Progenitor cell of endocrine pancreas (in vitro differentiated cells): ENCODE data around the gene AKIRIN2. TPM values are rescaled to one million over a fixed set of nuclear protein-coding genes. Genes with fewer than 3 reads are reported as not detected.

Source experiments
- DNase-seq: peaks from one replicate; pipeline ENCODE4 v3.0.0; 2021; ENCODE audit warnings: low spot score; ENCODE audit not compliant: unreplicated experiment
- H3K27ac Mint-ChIP-seq: 2 replicates; pipeline ENCODE4 v1.8.0; 2021; ENCODE audit warnings: mild to moderate bottlenecking, moderate library complexity, mixed read lengths
- H3K27me3 Mint-ChIP-seq: 2 replicates; pipeline ENCODE4 v1.8.0; 2021; ENCODE audit warnings: mixed read lengths
- H3K36me3 Mint-ChIP-seq: 2 replicates; pipeline ENCODE4 v1.8.0; 2022; ENCODE audit warnings: mixed read lengths; ENCODE audit not compliant: insufficient read depth
- H3K4me1 Mint-ChIP-seq: 2 replicates; pipeline ENCODE4 v1.8.0; 2021; ENCODE audit warnings: low read depth, mixed read lengths
- H3K4me3 Mint-ChIP-seq: 2 replicates; pipeline ENCODE4 v1.8.0; 2021; ENCODE audit warnings: low read depth, mild to moderate bottlenecking, moderate library complexity, mixed read lengths
- H3K9me3 Mint-ChIP-seq: 2 replicates; pipeline ENCODE4 v1.8.0; 2021; ENCODE audit warnings: low read depth, mixed read lengths
- total RNA-seq: library from RNA; stranded (reverse); gene quantifications from 2 replicates; pipeline ENCODE4 v1.2.1, GENCODE V29; 2021
- TF ChIP-seq, protein P1 (sequence below): fragments of 200-600 bp; sonication (generic); IDR thresholded peaks from one replicate; pipeline ENCODE4 v1.5.0; 2021; ENCODE audit warnings: antibody characterized with exemption, mild to moderate bottlenecking; ENCODE audit not compliant: unreplicated experiment

Gene AKIRIN2
- total RNA-seq, 1 donor from 2014 or later, result 86.3 TPM

- Mint-ChIP-seq H3K27me3 (no peaks in the 10 kb centered on the region), H3K9me3 (peaks cover 3% of the 10 kb centered on the region), H3K4me1 (peaks cover 25% of the 10 kb centered on the region), H3K27ac (peak overlapping the region; percentile 6), H3K36me3 (peaks cover 6% of the 10 kb centered on the region), H3K4me3 (no peak overlapping the region)
- TF ChIP-seq, protein P1, sequence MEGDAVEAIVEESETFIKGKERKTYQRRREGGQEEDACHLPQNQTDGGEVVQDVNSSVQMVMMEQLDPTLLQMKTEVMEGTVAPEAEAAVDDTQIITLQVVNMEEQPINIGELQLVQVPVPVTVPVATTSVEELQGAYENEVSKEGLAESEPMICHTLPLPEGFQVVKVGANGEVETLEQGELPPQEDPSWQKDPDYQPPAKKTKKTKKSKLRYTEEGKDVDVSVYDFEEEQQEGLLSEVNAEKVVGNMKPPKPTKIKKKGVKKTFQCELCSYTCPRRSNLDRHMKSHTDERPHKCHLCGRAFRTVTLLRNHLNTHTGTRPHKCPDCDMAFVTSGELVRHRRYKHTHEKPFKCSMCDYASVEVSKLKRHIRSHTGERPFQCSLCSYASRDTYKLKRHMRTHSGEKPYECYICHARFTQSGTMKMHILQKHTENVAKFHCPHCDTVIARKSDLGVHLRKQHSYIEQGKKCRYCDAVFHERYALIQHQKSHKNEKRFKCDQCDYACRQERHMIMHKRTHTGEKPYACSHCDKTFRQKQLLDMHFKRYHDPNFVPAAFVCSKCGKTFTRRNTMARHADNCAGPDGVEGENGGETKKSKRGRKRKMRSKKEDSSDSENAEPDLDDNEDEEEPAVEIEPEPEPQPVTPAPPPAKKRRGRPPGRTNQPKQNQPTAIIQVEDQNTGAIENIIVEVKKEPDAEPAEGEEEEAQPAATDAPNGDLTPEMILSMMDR, result no peak
- no peak for DNase-seq
Measured at GRCh38 chr6:87684895-87685654, 17.0 kb downstream of the AKIRIN2 start.

DNA sequence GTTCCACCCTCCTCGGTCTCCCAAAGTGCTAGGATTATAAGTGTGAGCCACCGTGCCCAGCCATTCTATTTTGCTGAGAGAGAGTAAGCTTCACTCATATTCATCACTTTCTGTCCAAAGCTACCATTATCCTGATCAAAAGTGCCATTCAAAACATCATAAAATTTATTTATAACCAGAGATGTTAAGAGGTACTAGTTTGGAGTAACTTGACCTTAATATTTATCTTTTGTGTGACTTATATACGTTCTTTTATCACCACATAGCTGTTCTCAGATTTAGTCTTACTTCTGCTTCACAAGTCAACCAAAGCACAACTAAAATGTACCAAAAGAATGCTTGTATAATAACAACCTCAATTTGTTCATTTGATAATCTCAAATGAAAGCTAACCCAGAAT is 18.1 kb downstream of the AKIRIN2 start:
- peaks cover 12% of the 10 kb centered on the region for H3K36me3 Mint-ChIP-seq
- H3K27me3 Mint-ChIP-seq, result no peaks in the 10 kb centered on the region
- TF ChIP-seq, protein P1, result no peak
- peaks cover 26% of the 10 kb centered on the region for H3K4me1 Mint-ChIP-seq
- H3K27ac Mint-ChIP-seq, result no peak overlapping the region
- H3K9me3 Mint-ChIP-seq, result peaks cover 3% of the 10 kb centered on the region
- DNase-seq, result no peak
- no peak overlapping the region for H3K4me3 Mint-ChIP-seq

DNA sequence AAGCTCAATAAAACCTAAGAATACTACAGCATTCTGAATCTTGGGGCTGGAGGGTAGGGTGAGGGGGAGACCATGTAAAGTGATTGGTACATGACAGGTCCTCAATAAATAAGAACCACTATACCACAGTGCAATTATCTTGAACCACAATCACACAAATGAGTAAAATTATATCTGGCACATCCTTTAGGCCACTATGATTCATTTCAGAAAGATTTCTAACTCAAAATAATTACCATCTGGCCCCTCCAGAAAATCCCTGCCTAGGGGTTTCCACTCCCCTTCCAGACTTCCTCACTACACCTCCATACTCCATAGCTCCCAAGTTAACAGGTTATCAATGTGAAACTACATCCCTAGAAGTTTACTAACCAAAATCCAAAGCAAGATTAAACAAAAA is 19.7 kb downstream of the AKIRIN2 start:
- no peaks in the 10 kb centered on the region for H3K27me3 Mint-ChIP-seq
- peaks cover 21% of the 10 kb centered on the region for H3K36me3 Mint-ChIP-seq
- no peak overlapping the region for H3K27ac Mint-ChIP-seq
- no peak for DNase-seq
- peaks cover 26% of the 10 kb centered on the region for H3K4me1 Mint-ChIP-seq
- H3K9me3 Mint-ChIP-seq, result peaks cover 3% of the 10 kb centered on the region
- TF ChIP-seq, protein P1, result no peak
- H3K4me3 Mint-ChIP-seq, result no peak overlapping the region

GRCh38 chr6:87675004-87675681 is 26.9 kb downstream of the AKIRIN2 start:
- H3K9me3 Mint-ChIP-seq, result no peaks in the 10 kb centered on the region
- no peak overlapping the region for H3K27ac Mint-ChIP-seq
- peaks cover 6% of the 10 kb centered on the region for H3K4me1 Mint-ChIP-seq
- TF ChIP-seq, protein P1, result no peak
- no peak for DNase-seq
- H3K27me3 Mint-ChIP-seq, result no peaks in the 10 kb centered on the region
- H3K36me3 Mint-ChIP-seq, result peaks cover 39% of the 10 kb centered on the region
- no peak overlapping the region for H3K4me3 Mint-ChIP-seq

- no peak overlapping the region for H3K4me3 Mint-ChIP-seq
- peaks cover 34% of the 10 kb centered on the region for H3K36me3 Mint-ChIP-seq
- no peaks in the 10 kb centered on the region for H3K27me3 Mint-ChIP-seq
Measured at GRCh38 chr6:87674290-87674689, 27.7 kb downstream of the AKIRIN2 start.

More at GRCh38 chr6:87674290-87674689, 27.7 kb downstream of the AKIRIN2 start:
- TF ChIP-seq, protein P1, result no peak
- DNase-seq, result no peak
- Mint-ChIP-seq H3K27ac (no peak overlapping the region), H3K9me3 (no peaks in the 10 kb centered on the region), H3K4me1 (peaks cover 3% of the 10 kb centered on the region)
